Spinal cord (tissue), 10 donors: ENCODE data around the gene DCTN2. TPM values are rescaled to one million over a fixed set of nuclear protein-coding genes. Genes with fewer than 3 reads are reported as not detected.
A peak's percentile ranks its signal among the peaks of the same experiment; 100 is the strongest.
"Not testable (repeated sequence)": the region's sequence is repeated elsewhere in the genome, so short reads cannot be mapped to it uniquely, and the experiment has no call there.

Source experiments
- DNase-seq, 6 donors: peaks; one replicate each; pipeline versions ENCODE4 v3.0.0 to v3.0.0-alpha.2; 2013 to 2015; ENCODE audit warnings: low spot score in 6 of 6, low read depth in 4 of 6
- H3K27ac ChIP-seq: one replicate; pipeline ENCODE4 v1.5.1; 2013; ENCODE audit warnings: low read depth, low read length, control low read depth
- H3K27me3 ChIP-seq: one replicate; pipeline ENCODE4 v1.6.1; 2013; ENCODE audit warnings: low read length; ENCODE audit not compliant: control insufficient read depth, insufficient read depth
- H3K36me3 ChIP-seq: one replicate; pipeline ENCODE4 v1.6.1; 2013; ENCODE audit warnings: low read length; ENCODE audit not compliant: control insufficient read depth, insufficient read depth
- H3K4me1 ChIP-seq: one replicate; pipeline ENCODE4 v1.6.1; 2013; ENCODE audit warnings: low read length; ENCODE audit not compliant: control insufficient read depth, insufficient read depth
- H3K4me3 ChIP-seq: one replicate; pipeline ENCODE4 v1.5.1; 2013; ENCODE audit warnings: low read depth, low read length, control low read depth
- H3K9me3 ChIP-seq: one replicate; pipeline ENCODE4 v1.6.1; 2013; ENCODE audit warnings: low read length; ENCODE audit not compliant: control insufficient read depth, insufficient read depth
- WGBS: methylation state at CpG from one replicate; pipeline ENCODE4 v1.1.5; 2013; ENCODE audit warnings: missing lambda C conversion rate; ENCODE audit not compliant: insufficient coverage; 5-methylcytosine and 5-hydroxymethylcytosine counted together
- long read RNA-seq, 4 donors: transcript quantifications; one replicate each; lab custom pipeline, GENCODE V29; 2026
- polyA plus RNA-seq, 2 donors: library from polyadenylated mRNA; unstranded; fragments of 120-200 nt; gene quantifications; one replicate each; pipeline ENCODE4 v1.2.1, GENCODE V29; 2013; ENCODE audit not compliant: insufficient read length in 2 of 2
- total RNA-seq, 2 donors: library from RNA; depleted of rRNA in 1 of 2; stranded (reverse); fragments of 120-200 nt in 1 of 2; fragments of >200 nt in 1 of 2; gene quantifications; one replicate each; pipeline versions ENCODE4 v1.2.3 to v1.2.4, GENCODE V29; 2013 to 2014
- donor health status: healthy.

DCTN2 gene
- total RNA-seq, result 100 to 1,000 TPM; 125 to 162 TPM
- polyA plus RNA-seq, result 100 to 1,000 TPM; 232 to 246 TPM
- long read RNA-seq, donor 1, transcript DCTN2-209 (14 exons, 2,061 nt), result major isoform, 19 of 62 reads
- long read RNA-seq, donor 1, partial matches to known transcripts, result 5 of 62 reads
- long read RNA-seq, donor 1, other reads (novel, unspliced or antisense), result 37 of 62 reads
- long read RNA-seq, donor 2, transcript DCTN2-209 (14 exons, 2,061 nt), result major isoform, 12 of 33 reads
- long read RNA-seq, donor 2, partial matches to known transcripts, result 0 of 33 reads
- long read RNA-seq, donor 2, other reads (novel, unspliced or antisense), result 18 of 33 reads
- long read RNA-seq, donor 3, transcript DCTN2-209 (14 exons, 2,061 nt), result major isoform, 18 of 48 reads
- long read RNA-seq, donor 3, partial matches to known transcripts, result 10 of 48 reads
- long read RNA-seq, donor 3, other reads (novel, unspliced or antisense), result 13 of 48 reads
- long read RNA-seq, donor 4, transcript DCTN2-209 (14 exons, 2,061 nt), result major isoform, 20 of 34 reads
- long read RNA-seq, donor 4, transcript DCTN2-207 (5 exons, 566 nt), result minor isoform, 5 of 34 reads
- long read RNA-seq, donor 4, partial matches to known transcripts, result 8 of 34 reads
- long read RNA-seq, donor 4, other reads (novel, unspliced or antisense), result 0 of 34 reads

GRCh38 chr12:57546438-57547287 lies at the start of gene DCTN2:
TSS of gene DCTN2 (minus strand) at chr12:57547192. CDS start at chr12:57547063, 129 bp downstream.
- peaks cover 27% of the 10 kb centered on the region for H3K4me1 ChIP-seq
- peaks cover 9% of the 10 kb centered on the region for H3K27me3 ChIP-seq
- no peaks in the 10 kb centered on the region for H3K9me3 ChIP-seq
- DNase-seq, result peak; percentile 84 to 99 (median 92)
- under 1% methylated on average over 56 of the region's 56 CpGs for WGBS
- H3K27ac ChIP-seq, result peak within 1 kb of the TSS; percentile 76
- peaks cover under 1% of the 10 kb centered on the region for H3K36me3 ChIP-seq
- H3K4me3 ChIP-seq, result peak within 1 kb of the TSS; percentile 99

- H3K4me1 ChIP-seq, result peaks cover 15% of the 10 kb centered on the region
- no peak for DNase-seq
- WGBS, result no CpG with 5 or more reads among the region's 4 CpGs
- no peak overlapping the region for H3K27ac ChIP-seq
- no peaks in the 10 kb centered on the region for H3K9me3 ChIP-seq
- no peak overlapping the region for H3K4me3 ChIP-seq
- H3K36me3 ChIP-seq, result peaks cover 14% of the 10 kb centered on the region
- no peaks in the 10 kb centered on the region for H3K27me3 ChIP-seq
Observed at GRCh38 chr12:57593187-57593586, 46.2 kb upstream of the DCTN2 start.

- Histone ChIP-seq H3K4me1 (peaks cover 15% of the 10 kb centered on the region), H3K27ac (no peak overlapping the region), H3K36me3 (peaks cover 14% of the 10 kb centered on the region), H3K4me3 (no peak overlapping the region), H3K9me3 (no peaks in the 10 kb centered on the region), H3K27me3 (no peaks in the 10 kb centered on the region)
- no peak for DNase-seq
- 71% methylated on average over 1 of the region's 2 CpGs for WGBS
Observed at GRCh38 chr12:57592551-57593165, 45.7 kb upstream of the DCTN2 start.

GRCh38 chr12:57591782-57592325 lies 44.9 kb upstream of the DCTN2 start:
- Histone ChIP-seq H3K27ac (no peak overlapping the region), H3K36me3 (peaks cover 14% of the 10 kb centered on the region), H3K9me3 (no peaks in the 10 kb centered on the region), H3K4me3 (peak overlapping the region; percentile 87), H3K4me1 (peaks cover 15% of the 10 kb centered on the region), H3K27me3 (no peaks in the 10 kb centered on the region)
- DNase-seq, result no peak
- WGBS, result 56% methylated on average over 7 of the region's 10 CpGs

- DNase-seq, result peak in 3 of 6 donors; percentile 56 to 92 (median 84)
- H3K4me1 ChIP-seq, result peaks cover 15% of the 10 kb centered on the region
- under 1% methylated on average over 65 of the region's 69 CpGs for WGBS
- no peaks in the 10 kb centered on the region for H3K9me3 ChIP-seq
- peak within 1 kb of the TSS; percentile 22 for H3K27ac ChIP-seq
- H3K27me3 ChIP-seq, result no peaks in the 10 kb centered on the region
- H3K36me3 ChIP-seq, result peaks cover 17% of the 10 kb centered on the region
- peak within 1 kb of the TSS; percentile 87 for H3K4me3 ChIP-seq
Observed at GRCh38 chr12:57590864-57591781, 44.1 kb upstream of the DCTN2 start, which contains the start of gene PIP4K2C. TSS of gene PIP4K2C (plus strand) at chr12:57591192. CDS start at chr12:57591290, 98 bp downstream.

- peak overlapping the region; percentile 22 for H3K27ac ChIP-seq
- WGBS, result no CpG with 5 or more reads among the region's 2 CpGs
- H3K4me1 ChIP-seq, result peaks cover 15% of the 10 kb centered on the region
- H3K9me3 ChIP-seq, result no peaks in the 10 kb centered on the region
- no peaks in the 10 kb centered on the region for H3K27me3 ChIP-seq
- DNase-seq, result no peak
- peak overlapping the region; percentile 87 for H3K4me3 ChIP-seq
- peaks cover 13% of the 10 kb centered on the region for H3K36me3 ChIP-seq
Observed at GRCh38 chr12:57590479-57590863, 43.5 kb upstream of the DCTN2 start.

- peaks cover 15% of the 10 kb centered on the region for H3K4me1 ChIP-seq
- not testable (repeated sequence) for DNase-seq, H3K36me3 ChIP-seq, H3K27me3 ChIP-seq, H3K27ac ChIP-seq, H3K9me3 ChIP-seq, H3K4me3 ChIP-seq
- 90% methylated on average over 10 of the region's 15 CpGs for WGBS
Observed at GRCh38 chr12:57588951-57589610, 42.1 kb upstream of the DCTN2 start.

GRCh38 chr12:57586832-57587429 lies 39.9 kb upstream of the DCTN2 start:
- DNase-seq, result no peak
- peaks cover 13% of the 10 kb centered on the region for H3K36me3 ChIP-seq
- no peak overlapping the region for H3K27ac ChIP-seq
- H3K4me3 ChIP-seq, result no peak overlapping the region
- H3K9me3 ChIP-seq, result no peaks in the 10 kb centered on the region
- H3K27me3 ChIP-seq, result no peaks in the 10 kb centered on the region
- peaks cover 13% of the 10 kb centered on the region for H3K4me1 ChIP-seq
- 85% methylated on average over 3 of the region's 3 CpGs for WGBS
